ENCODE results near the gene PDLIM1.

DNA sequence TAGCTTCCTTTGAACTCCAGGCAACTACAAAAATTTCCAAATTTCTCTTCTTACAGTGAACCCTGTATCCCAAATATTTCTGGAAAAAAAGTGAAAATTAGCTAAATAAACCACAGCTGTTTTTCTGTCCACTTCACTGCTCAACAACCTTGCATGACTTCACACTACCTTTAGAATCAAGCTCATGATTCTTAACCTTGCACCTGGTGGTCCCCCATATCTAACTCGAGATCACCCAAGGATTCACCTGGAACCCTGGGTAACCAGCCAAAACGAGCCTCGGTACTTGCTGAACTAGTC, 47.5 kb downstream of the PDLIM1 start:
- TF ChIP-seq POLR2A (conservative IDR thresholded peaks at IDR 0.05) (no peak), CTCF (IDR thresholded peaks at IDR 0.05 in 2 of 3, conservative IDR thresholded peaks at IDR 0.05 in 1 of 3; ENCODE audit: insufficient read depth in 2 of 3, low read depth in 1 of 3, low read length in 3 of 3) (no peak), ZBTB26 (CRISPR knock-in tag; IDR thresholded peaks at IDR 0.05) (no peak), TAF1 (IDR thresholded peaks at IDR 0.05; ENCODE audit: control insufficient read depth, extremely low read depth, insufficient read depth, low read length, severe bottlenecking) (no peak), ARNT (IDR thresholded peaks at IDR 0.05) (no peak), ATF7 (IDR thresholded peaks at IDR 0.05) (no peak), ELF4 (CRISPR knock-in tag; IDR thresholded peaks at IDR 0.05) (no peak), LARP7 (IDR thresholded peaks at IDR 0.05) (no peak)
- TF ChIP-seq, protein P1, sequence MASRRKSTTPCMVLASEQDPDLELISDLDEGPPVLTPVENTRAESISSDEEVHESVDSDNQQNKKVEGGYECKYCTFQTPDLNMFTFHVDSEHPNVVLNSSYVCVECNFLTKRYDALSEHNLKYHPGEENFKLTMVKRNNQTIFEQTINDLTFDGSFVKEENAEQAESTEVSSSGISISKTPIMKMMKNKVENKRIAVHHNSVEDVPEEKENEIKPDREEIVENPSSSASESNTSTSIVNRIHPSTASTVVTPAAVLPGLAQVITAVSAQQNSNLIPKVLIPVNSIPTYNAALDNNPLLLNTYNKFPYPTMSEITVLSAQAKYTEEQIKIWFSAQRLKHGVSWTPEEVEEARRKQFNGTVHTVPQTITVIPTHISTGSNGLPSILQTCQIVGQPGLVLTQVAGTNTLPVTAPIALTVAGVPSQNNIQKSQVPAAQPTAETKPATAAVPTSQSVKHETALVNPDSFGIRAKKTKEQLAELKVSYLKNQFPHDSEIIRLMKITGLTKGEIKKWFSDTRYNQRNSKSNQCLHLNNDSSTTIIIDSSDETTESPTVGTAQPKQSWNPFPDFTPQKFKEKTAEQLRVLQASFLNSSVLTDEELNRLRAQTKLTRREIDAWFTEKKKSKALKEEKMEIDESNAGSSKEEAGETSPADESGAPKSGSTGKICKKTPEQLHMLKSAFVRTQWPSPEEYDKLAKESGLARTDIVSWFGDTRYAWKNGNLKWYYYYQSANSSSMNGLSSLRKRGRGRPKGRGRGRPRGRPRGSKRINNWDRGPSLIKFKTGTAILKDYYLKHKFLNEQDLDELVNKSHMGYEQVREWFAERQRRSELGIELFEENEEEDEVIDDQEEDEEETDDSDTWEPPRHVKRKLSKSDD (conservative IDR thresholded peaks at IDR 0.05; ENCODE audit: low read length): no peak

All from K562 (cell line).